ENCODE data around the gene STX11.
A peak's percentile ranks its signal among the peaks of the same experiment; 100 is the strongest.

Gene STX11

GRCh38 chr6:144190080-144190479, 39.8 kb downstream of the STX11 start:
- Histone ChIP-seq H3K27me3 (ENCODE audit: control insufficient read depth, insufficient read depth, low read length) (no peaks in the 10 kb centered on the region), H3K27ac (no peak overlapping the region), H3K79me2 (no peaks in the 10 kb centered on the region), H3K4me2 (ENCODE audit: low read length) (no peak overlapping the region), H3K4me1 (no peaks in the 10 kb centered on the region), H2AFZ (no peak overlapping the region), H3K4me3 (ENCODE audit: low read depth, low read length) (no peak overlapping the region), H3K9me3 (ENCODE audit: control insufficient read depth, low read length) (no peaks in the 10 kb centered on the region), H3K36me3 (ENCODE audit: control insufficient read depth, insufficient read depth, low read length) (no peaks in the 10 kb centered on the region), H3K9ac (no peak overlapping the region)
- no peak for TF ChIP-seq CTCF (IDR thresholded peaks at IDR 0.05)

GRCh38 chr6:144190593-144190992, 40.3 kb downstream of the STX11 start:
- Histone ChIP-seq H3K27ac (no peak overlapping the region), H3K79me2 (no peaks in the 10 kb centered on the region)

GRCh38 chr6:144193181-144193580, 42.9 kb downstream of the STX11 start:
- H3K79me2 ChIP-seq, result no peaks in the 10 kb centered on the region
- no peak overlapping the region for H3K9ac ChIP-seq
- no peak for TF ChIP-seq CTCF (IDR thresholded peaks at IDR 0.05)
- no peaks in the 10 kb centered on the region for H3K36me3 ChIP-seq (ENCODE audit: control insufficient read depth, insufficient read depth, low read length)
- no peaks in the 10 kb centered on the region for H3K27me3 ChIP-seq (ENCODE audit: control insufficient read depth, insufficient read depth, low read length)
- no peak overlapping the region for H3K27ac ChIP-seq
- H3K4me1 ChIP-seq, result no peaks in the 10 kb centered on the region
- no peaks in the 10 kb centered on the region for H3K9me3 ChIP-seq (ENCODE audit: control insufficient read depth, low read length)
- no peak overlapping the region for H3K4me3 ChIP-seq (ENCODE audit: low read depth, low read length)
- H2AFZ ChIP-seq, result no peak overlapping the region
- no peak overlapping the region for H3K4me2 ChIP-seq (ENCODE audit: low read length)

More at GRCh38 chr6:144190593-144190992, 40.3 kb downstream of the STX11 start:
- TF ChIP-seq CTCF (IDR thresholded peaks at IDR 0.05), result no peak
- Histone ChIP-seq H2AFZ (no peak overlapping the region), H3K4me1 (no peaks in the 10 kb centered on the region), H3K9me3 (ENCODE audit: control insufficient read depth, low read length) (no peaks in the 10 kb centered on the region), H3K4me3 (ENCODE audit: low read depth, low read length) (no peak overlapping the region), H3K4me2 (ENCODE audit: low read length) (no peak overlapping the region), H3K36me3 (ENCODE audit: control insufficient read depth, insufficient read depth, low read length) (no peaks in the 10 kb centered on the region), H3K27me3 (ENCODE audit: control insufficient read depth, insufficient read depth, low read length) (no peaks in the 10 kb centered on the region), H3K9ac (no peak overlapping the region)

- no peak overlapping the region for H3K9ac ChIP-seq
- no peaks in the 10 kb centered on the region for H3K9me3 ChIP-seq (ENCODE audit: control insufficient read depth, low read length)
- H3K4me3 ChIP-seq (ENCODE audit: low read depth, low read length), result no peak overlapping the region
- H3K4me2 ChIP-seq (ENCODE audit: low read length), result no peak overlapping the region
- no peak overlapping the region for H3K27ac ChIP-seq
- H3K36me3 ChIP-seq (ENCODE audit: control insufficient read depth, insufficient read depth, low read length), result no peaks in the 10 kb centered on the region
- TF ChIP-seq CTCF (IDR thresholded peaks at IDR 0.05), result no peak
- H3K79me2 ChIP-seq, result no peaks in the 10 kb centered on the region
- H2AFZ ChIP-seq, result peak overlapping the region; percentile 21
- no peaks in the 10 kb centered on the region for H3K27me3 ChIP-seq (ENCODE audit: control insufficient read depth, insufficient read depth, low read length)
- no peaks in the 10 kb centered on the region for H3K4me1 ChIP-seq
Observed at GRCh38 chr6:144194293-144194810, 44.0 kb downstream of the STX11 start.

GRCh38 chr6:144195671-144196270, 45.5 kb downstream of the STX11 start:
- H3K9ac ChIP-seq, result no peak overlapping the region
- no peaks in the 10 kb centered on the region for H3K9me3 ChIP-seq (ENCODE audit: control insufficient read depth, low read length)
- H3K4me2 ChIP-seq (ENCODE audit: low read length), result no peak overlapping the region
- H3K27me3 ChIP-seq (ENCODE audit: control insufficient read depth, insufficient read depth, low read length), result no peaks in the 10 kb centered on the region
- no peaks in the 10 kb centered on the region for H3K79me2 ChIP-seq
- H3K27ac ChIP-seq, result no peak overlapping the region
- TF ChIP-seq CTCF (IDR thresholded peaks at IDR 0.05), result no peak
- H3K36me3 ChIP-seq (ENCODE audit: control insufficient read depth, insufficient read depth, low read length), result no peaks in the 10 kb centered on the region
- no peak overlapping the region for H3K4me3 ChIP-seq (ENCODE audit: low read depth, low read length)
- no peaks in the 10 kb centered on the region for H3K4me1 ChIP-seq
- no peak overlapping the region for H2AFZ ChIP-seq
